G401.6 (cell line): ENCODE data around the gene ZBP1.

ENCODE experiments used
- FAIRE-seq: peaks from 2 replicates; lab custom pipeline; 2012; peaks lifted over from hg19 to GRCh38; lab: Jason Lieb, UNC

ZBP1 gene

GRCh38 chr20:57596998-57597939, 23.0 kb downstream of the ZBP1 start:
- FAIRE-seq, result no peak

DNA sequence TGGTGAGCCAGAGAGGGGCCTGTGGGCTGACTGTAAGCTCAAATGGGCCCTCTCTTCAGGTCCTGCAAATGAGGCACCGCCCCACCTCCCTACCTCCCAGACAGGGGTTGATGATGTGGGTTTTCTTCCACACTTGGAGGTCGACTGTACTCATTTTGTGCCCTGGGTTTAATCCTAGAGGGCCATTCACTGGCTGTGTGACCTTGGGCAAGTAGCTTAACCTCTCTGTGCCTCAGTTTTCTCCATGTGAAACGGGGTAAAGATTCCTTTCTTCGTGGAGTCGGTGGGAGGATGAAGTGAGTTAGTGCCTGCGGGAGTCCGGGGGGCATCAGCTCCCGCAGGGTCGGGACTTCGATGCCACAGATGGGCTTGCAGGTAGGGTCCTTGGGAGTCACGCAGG, 23.9 kb downstream of the ZBP1 start:
- FAIRE-seq, result no peak

- no peak for FAIRE-seq
These were observed 24.9 kb downstream of the ZBP1 start for GRCh38 chr20:57595041-57596030.

DNA sequence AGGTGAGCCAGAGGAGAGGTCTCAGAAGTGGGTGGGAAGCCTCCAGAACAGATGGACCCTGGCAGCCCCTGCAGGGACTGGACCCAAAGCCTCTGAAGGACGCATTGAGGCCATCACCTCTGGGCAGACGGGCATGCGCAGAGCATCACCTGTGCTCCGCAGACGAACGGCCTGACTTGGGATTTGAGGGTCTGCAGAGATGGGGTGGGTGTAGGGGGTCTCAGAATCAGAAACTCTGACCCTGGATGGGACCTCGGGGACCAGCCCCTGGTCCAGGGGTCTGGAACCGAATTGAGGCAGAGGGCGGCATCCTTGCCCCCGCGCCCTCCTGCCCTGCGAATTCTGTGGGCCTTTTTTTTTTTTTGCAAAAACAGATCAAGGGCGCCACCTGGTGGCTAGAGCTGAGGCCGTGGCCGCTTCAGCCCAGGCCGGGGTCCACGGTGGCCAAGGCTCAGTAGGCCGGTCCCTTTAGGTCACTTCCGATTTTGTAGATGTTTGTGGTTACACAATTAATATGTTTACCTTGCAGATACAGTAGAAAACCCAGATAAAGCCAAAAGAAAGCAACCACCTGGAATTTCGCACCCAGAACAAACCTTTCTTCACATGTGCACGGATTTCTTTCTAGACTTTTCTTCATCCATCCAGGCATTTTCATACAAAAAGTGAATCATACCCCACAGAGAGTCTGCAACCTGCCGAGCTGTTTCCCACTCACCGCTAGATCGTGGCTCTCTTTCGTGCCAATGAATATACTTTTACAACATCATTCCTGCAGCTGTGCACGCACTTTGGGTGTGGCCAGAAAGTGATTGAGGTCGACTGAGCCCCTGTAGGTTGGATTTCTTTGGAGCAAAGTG, 25.9 kb downstream of the ZBP1 start:
- no peak for FAIRE-seq

DNA sequence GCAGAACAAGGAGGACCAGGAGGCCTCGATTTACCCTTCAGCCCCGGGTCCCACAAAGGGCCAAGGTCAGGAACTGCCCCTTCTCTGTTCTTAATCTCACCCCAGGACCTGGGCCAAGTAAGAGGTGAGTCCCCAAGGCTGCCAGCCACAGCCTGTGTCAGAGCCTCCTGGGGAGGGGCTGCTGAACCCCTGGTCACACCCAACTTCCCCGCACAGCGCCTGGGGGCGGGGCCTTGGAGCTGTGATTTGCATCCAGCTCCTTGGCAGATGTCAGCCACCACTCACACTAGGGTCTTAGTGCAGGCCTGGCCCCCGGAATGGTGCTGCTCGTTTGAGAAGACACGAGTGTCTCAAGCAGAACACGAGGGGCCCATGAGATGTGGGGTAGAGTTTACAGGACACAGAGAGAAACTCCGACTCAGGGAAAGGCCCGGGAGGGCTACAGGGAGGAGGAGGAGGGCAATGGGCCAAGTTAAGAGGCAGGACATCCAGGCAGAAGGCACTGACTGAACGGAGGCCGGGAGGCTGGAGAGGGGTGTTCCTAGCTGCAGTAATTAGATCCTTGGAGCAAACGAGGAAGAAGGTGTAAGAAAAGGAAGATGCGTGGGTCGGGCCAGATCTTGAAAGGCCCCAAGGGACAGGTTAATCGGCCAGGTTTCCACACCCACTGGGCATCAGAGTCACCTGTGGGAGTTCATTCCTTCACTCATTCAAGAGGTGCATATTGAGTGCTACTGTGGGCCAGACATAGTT, 26.9 kb downstream of the ZBP1 start:
- FAIRE-seq, result no peak

GRCh38 chr20:57592263-57593092, 27.7 kb downstream of the ZBP1 start:
- no peak for FAIRE-seq

GRCh38 chr20:57591289-57592229, 28.7 kb downstream of the ZBP1 start:
- no peak for FAIRE-seq

- no peak for FAIRE-seq
These were observed 29.5 kb downstream of the ZBP1 start for GRCh38 chr20:57590485-57591288.

- FAIRE-seq, result no peak
These were observed 30.3 kb downstream of the ZBP1 start for GRCh38 chr20:57589728-57590484.

GRCh38 chr20:57589123-57589727, 31.0 kb downstream of the ZBP1 start:
- no peak for FAIRE-seq

DNA sequence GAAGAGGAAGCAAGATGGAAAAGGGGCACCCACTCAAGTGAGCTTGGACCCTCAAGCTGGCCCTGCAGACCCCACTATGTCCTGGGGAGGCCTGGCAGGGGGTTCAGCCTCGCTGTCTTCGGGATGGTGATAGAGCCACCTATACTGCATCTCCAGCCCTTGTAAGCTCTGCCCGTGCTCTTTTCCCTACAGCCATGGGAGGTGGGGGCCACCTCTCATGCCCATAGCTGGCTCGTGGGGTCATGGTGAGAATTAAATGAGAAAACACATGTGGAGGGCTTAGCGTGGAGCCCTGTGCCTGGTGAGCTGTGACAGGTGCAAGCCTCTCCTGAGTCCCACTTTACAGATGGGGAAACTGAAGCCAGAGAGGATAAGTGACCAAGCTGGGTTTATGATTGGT, 31.6 kb downstream of the ZBP1 start:
- FAIRE-seq, result no peak

GRCh38 chr20:57587989-57588377, 32.2 kb downstream of the ZBP1 start:
- no peak for FAIRE-seq

DNA sequence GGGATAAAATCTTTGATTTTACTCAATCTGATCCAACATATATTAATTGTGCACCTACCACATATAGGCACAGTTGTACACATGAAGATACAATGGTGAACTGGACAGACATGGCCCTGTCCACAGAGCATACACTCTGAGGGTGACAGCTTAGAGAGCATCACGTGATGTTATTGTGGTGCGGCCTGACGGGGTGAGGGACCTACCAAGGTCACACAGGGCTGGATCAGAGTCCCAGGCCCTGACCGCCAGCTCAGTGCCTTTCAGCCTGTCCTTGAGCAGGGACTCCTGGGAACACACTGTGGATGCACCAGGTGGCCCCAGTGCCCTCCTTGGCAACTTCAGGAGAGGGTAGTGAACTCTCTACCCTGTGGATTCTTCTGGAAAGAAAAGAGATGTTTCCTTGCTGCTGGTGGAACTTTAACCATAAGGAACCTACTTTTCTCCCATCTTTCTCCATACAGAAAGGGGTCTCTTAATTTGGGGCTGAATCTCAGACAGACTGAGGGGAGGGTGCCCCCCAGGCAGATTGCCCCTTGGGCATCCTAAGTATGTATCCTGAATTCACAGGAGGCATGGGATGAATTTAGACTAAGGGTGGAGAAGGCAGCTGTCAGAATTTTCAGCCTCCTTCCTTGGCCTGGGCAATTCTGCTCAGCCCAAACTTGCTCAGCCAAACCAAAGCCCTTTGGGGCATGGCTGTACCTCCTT, 32.8 kb downstream of the ZBP1 start:
- FAIRE-seq, result no peak

- no peak for FAIRE-seq
These were observed 33.3 kb downstream of the ZBP1 start for GRCh38 chr20:57586943-57587277.

GRCh38 chr20:57586370-57586793, 33.8 kb downstream of the ZBP1 start:
- no peak for FAIRE-seq

- FAIRE-seq, result no peak
These were observed 34.6 kb downstream of the ZBP1 start for GRCh38 chr20:57585466-57586213.
